Activated CD8-positive, alpha-beta memory T cell treated with anti-CD3 and anti-CD28 coated beads, Interleukin-2, amount 50 U/mL, for 48 hours (primary cell): ENCODE data around the gene EIF4ENIF1.
"Not testable (repeated sequence)": the region's sequence is repeated elsewhere in the genome, so short reads cannot be mapped to it uniquely, and the experiment has no call there.

Experiments used
- DNase-seq: peaks from one replicate; pipeline ENCODE4 v3.0.0-alpha.2; 2020

The EIF4ENIF1 gene

DNA sequence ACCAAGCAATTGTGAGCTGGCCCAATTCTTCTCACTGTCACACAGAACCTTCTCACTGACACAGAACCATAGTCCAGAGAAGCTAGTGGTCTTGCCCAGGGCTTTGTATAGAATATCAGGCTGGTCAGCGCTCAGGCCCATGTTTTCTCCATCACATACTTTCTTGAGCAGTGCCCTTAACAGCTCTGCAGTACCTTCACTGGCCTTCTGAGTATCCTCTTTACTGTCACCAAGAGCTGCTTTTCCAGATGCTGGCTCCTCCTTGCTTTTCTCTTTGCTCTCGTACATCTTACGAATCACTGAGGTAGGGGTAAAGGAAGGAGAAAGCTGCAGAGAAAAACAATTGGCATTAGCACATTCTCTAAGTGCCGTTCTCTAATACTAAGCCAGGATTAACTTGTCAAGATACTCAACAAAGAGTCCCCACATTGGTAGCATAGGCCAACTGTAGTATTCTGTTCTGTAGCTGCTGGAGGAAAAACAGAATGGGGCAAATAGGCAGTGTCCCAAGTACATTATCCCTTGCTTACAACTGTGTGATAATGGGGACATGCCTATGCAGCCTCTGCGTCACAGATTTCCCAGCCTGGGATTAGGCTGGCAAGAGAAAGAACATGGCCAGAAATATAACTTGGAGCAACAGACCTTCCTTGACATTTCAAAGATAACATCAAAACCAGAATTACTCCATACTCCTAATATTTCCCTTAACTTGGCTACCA lies 46.7 kb downstream of the EIF4ENIF1 start:
- DNase-seq, result no peak

DNA sequence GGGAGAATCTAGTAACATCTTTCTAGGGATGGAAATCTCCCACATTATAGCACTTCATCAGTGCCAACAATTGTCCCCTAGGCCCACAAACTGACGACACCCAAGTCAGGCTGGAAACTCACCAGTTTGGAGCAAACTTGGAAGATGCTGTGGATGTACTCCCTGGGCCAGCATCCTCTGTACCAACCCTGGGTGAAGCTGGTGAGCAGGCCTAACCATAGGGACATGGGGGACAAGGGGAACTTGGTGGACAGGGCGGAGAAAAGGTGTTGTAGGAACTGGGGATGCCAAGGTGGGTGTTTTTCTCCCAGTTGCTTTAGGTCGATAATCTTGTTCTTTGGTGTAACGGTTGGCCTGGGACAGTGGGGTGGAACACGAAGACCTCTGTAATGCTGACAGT lies 48.0 kb downstream of the EIF4ENIF1 start:
- no peak for DNase-seq

- DNase-seq, result no peak
These were observed 49.0 kb downstream of the EIF4ENIF1 start for GRCh38 chr22:31440681-31441080.

DNA sequence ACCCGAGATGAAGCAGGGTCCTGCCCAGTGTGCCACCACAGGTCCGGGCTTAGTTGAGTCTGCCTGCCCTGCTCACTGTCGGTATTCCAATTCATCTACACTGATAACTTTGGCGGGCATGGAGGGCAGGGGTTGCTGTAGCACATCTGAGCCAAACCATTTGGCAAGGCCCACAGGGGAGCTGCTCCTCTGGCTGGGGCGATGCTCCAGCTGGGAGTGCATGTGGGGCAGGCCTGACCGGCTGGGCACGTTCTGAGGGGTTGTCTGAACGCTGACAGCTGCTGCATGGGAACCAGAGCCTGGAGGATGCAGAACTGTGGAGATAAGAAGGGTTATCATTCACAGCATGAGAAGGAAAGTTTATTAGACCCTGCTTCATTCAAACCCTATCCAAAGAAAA lies 49.8 kb downstream of the EIF4ENIF1 start:
- no peak for DNase-seq

DNA sequence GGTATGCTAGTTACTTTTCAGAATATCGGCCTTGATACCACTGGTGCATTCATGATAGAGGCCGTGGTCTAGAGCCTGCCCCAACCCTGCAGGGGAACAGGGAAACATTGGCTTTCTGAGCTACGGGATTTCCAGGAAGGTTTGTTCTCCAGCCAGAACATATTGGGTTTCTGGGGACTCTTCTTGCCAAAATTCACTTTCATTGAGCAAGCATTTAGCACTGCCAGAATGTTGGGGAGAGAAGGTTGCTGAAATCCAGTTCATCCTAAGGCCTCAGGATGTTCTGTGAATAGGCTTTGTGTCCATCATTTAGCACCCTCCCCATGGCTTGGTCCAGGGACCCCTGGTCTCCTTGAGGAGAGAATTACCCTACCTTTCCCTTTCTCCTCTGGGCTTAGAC lies 53.5 kb downstream of the EIF4ENIF1 start:
- DNase-seq, result no peak

- no peak for DNase-seq
These were observed 57.7 kb downstream of the EIF4ENIF1 start for GRCh38 chr22:31431950-31432349.

GRCh38 chr22:31425331-31426050 lies 64.2 kb downstream of the EIF4ENIF1 start:
- no peak for DNase-seq

DNA sequence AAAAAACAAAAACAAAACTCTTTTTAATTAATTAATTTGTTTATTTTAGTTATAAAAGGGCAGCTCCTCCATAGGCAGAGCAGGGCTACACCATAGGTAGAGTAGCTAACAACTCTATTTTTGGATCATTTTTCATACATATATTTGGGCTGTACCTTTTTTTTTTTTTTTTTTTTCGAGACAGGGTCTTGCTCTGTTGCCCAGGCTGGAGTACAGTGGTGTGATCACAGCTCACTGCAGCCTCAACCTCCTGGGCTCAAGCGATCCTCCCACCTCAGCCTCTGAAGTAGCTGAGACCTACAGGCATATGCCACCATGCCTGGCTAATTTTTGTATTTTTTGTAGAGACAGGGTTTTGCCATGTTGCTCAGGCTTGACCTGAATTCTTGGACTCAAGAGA lies 87.3 kb downstream of the EIF4ENIF1 start:
- not testable (repeated sequence) for DNase-seq

GRCh38 chr22:31400023-31400397 lies 89.6 kb downstream of the EIF4ENIF1 start:
- DNase-seq, result no peak

DNA sequence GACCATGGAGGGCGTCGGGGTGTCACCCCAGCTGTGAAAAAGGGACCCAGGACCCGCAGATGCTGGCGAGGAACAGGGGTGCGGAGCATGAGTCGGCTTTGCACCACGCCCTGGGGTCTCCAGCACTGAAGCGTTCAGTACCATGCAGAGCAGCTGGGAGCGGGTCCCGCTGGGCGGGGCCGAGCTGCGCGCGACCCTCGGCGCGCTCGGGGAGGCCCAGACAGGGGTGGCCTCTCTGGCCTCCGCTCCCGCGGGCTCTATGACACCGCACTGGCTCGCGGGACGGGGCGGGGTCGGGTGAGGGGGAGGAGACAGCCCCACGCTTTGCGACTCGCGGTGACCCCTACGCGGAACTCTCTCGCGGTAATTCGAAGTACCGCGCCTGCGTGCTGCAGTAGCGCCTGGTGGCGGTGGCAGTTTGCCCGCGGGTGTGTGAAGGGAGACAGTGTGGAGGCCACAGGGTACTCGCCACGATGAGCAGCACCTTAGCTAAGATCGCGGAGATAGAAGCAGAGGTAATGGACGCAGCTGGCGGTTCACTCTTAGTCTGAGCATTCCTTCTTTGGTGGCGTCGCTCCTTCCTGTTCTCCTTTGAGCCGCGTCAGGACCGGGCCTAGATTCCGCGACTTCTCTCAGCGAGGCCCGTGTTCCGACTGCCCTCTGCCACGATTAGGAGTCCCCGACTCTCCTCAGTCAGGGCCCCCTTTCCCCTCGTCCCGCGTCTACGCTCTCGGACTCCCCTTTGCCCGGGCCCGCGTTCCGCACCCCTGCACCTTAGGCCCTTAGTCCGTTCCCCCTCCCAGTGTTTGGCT lies 90.2 kb downstream of the EIF4ENIF1 start, which contains the start of gene DRG1:
DRG1 (plus strand) TSS at position 394 of the 812 bp plus-strand sequence; CDS start at position 474, 80 bp downstream.
- DNase-seq, result peak; percentile 97

DNA sequence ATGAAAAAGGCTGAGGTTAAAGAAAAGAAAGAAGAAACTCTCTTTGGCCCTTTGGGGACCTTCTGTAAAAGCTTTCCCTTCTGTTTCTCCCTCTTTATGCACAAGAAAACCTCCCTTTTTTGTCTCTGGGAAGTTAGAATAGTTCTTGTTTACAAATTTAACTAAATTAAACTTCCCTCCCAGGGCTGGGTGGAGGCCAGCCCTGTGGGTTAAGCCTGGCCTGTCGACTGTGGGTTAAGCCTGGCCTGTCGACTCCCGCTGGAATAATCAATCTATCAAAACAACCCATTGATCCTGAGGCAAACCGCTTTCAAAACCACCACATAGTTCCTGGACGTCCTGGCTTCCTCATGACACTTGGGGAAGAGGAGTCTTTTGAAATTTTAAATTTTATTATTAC lies 91.4 kb downstream of the EIF4ENIF1 start:
- DNase-seq, result no peak

DNA sequence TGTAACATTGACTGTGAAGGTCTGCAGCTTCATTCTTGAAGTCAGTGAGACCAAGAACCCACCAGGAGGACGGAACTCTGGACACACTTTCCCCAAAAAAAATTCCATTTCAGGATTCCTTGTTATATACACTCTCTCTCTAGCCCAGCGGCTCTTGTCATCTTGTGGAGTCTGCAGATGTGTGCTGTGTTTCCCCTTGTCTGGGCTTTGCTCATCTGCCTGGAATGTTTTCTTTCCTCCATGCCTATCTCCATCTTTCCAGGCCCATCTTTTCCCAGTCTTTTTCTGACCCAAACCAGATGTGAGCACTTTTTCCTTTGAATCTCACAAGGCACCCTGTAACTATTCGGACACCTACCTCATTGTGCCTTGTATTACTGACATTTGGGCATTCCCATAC lies 95.3 kb downstream of the EIF4ENIF1 start:
- DNase-seq, result no peak

DNA sequence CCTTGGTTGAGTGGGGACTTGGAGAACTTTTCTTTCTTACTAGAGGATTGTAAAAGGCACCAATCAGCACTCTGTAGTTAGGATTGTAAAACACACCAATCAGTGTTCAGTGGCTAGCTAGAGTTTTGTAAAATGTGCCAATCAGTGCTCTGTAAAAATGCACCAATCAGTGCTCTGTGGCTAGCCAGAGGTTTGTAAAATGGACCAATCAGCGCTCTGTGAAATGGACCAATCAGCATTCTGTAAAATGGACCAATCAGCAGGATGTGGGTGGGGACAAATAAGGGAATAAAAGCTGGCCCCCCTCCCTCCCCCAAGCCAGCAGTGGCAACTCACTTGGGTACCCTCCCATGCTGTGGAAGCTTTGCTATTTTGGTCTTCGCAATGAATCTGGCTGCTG lies 95.7 kb downstream of the EIF4ENIF1 start:
- no peak for DNase-seq
